OCI-LY7 (cell line): ENCODE results near the gene MSH3. TPM values are rescaled to one million over a fixed set of nuclear protein-coding genes. Genes with fewer than 3 reads are reported as not detected.

Experiments
- BruUV-seq: library from RNA; stranded (reverse); fragments of 400-500 nt; replicated peaks from 2 replicates; lab custom pipeline; 2021; lab: Mats Ljungman, UMichigan
- CTCF ChIA-PET: fragments of 300-600 bp; sonication (Branson Sonifier 250); formaldehyde crosslinking; loops from one replicate; lab custom pipeline; 2022; ENCODE audit warnings: antibody characterized with exemption; ENCODE audit not compliant: unreplicated experiment; lab: Charles Lee
- POLR2A ChIA-PET: fragments of 300-600 bp; sonication (Branson Sonifier 250); formaldehyde crosslinking; loops from one replicate; lab custom pipeline; 2022; ENCODE audit warnings: antibody characterized with exemption; lab: Charles Lee
- DNase-seq: peaks from one replicate; pipeline ENCODE4 v3.0.0-alpha.2; 2015; ENCODE audit warnings: low spot score
- H2AFZ ChIP-seq: fragments of 200-600 bp; sonication (generic), shearing (Covaris generic); 2 replicates; pipeline ENCODE4 v1.6.1; 2014; ENCODE audit warnings: mild to moderate bottlenecking, antibody characterized with exemption, low read length, moderate library complexity
- H3K27ac ChIP-seq: fragments of 200-600 bp; sonication (generic); 2 replicates; pipeline ENCODE4 v1.5.1; 2014; ENCODE audit warnings: mixed run types, low read depth, mild to moderate bottlenecking, moderate library complexity, low read length, inconsistent platforms; ENCODE audit not compliant: poor library complexity, severe bottlenecking
- H3K36me3 ChIP-seq: fragments of 200-600 bp; sonication (generic); 2 replicates; pipeline ENCODE4 v1.6.1; 2014; ENCODE audit warnings: mild to moderate bottlenecking, antibody characterized with exemption, low read length, moderate library complexity, mixed read lengths; ENCODE audit not compliant: insufficient read depth
- H3K4me1 ChIP-seq: fragments of 200-600 bp; sonication (generic); 2 replicates; pipeline ENCODE4 v1.5.1; 2014; ENCODE audit warnings: mild to moderate bottlenecking, low read length; ENCODE audit not compliant: insufficient read depth, poor library complexity, severe bottlenecking
- H3K4me2 ChIP-seq: fragments of 200-600 bp; sonication (generic); 2 replicates; pipeline ENCODE4 v1.6.1; 2014; ENCODE audit warnings: mild to moderate bottlenecking, low read length
- H3K4me3 ChIP-seq: fragments of 200-600 bp; sonication (generic); 2 replicates; pipeline ENCODE4 v1.5.1; 2014; ENCODE audit warnings: mild to moderate bottlenecking, low read depth, low read length; ENCODE audit not compliant: poor library complexity, severe bottlenecking
- H3K79me2 ChIP-seq: fragments of 200-600 bp; sonication (generic); 2 replicates; pipeline ENCODE4 v1.6.1; 2016; ENCODE audit warnings: low read depth, mild to moderate bottlenecking, low read length, moderate library complexity, mixed read lengths; ENCODE audit not compliant: insufficient read depth
- H3K9me2 ChIP-seq: fragments of 200-600 bp; sonication (generic); 2 replicates; pipeline ENCODE4 v1.6.1; 2016; ENCODE audit warnings: mild to moderate bottlenecking, low read length, mixed read lengths; ENCODE audit not compliant: insufficient read depth
- H3K9me3 ChIP-seq: fragments of 200-600 bp; sonication (generic); 2 replicates; pipeline ENCODE4 v1.6.1; 2014; ENCODE audit warnings: mild to moderate bottlenecking, mixed run types, low read length, mixed read lengths
- H4K20me1 ChIP-seq: fragments of 200-600 bp; sonication (generic); 2 replicates; pipeline ENCODE4 v1.6.1; 2014; ENCODE audit warnings: mild to moderate bottlenecking, antibody characterized with exemption, low read length, moderate library complexity, mixed read lengths; ENCODE audit not compliant: insufficient read depth
- CTCF ChIP-seq: fragments of 200-600 bp; sonication (generic); conservative IDR thresholded peaks from 2 replicates; pipeline ENCODE4 v1.5.1; 2014; ENCODE audit warnings: mild to moderate bottlenecking, antibody characterized with exemption, low read length, moderate library complexity, mixed read lengths
- EZH2phosphoT487 ChIP-seq: fragments of 200-600 bp; sonication (generic); IDR thresholded peaks from 2 replicates; pipeline ENCODE4 v1.6.1; 2018; ENCODE audit warnings: low read depth, borderline replicate concordance, mild to moderate bottlenecking, mixed run types, antibody characterized with exemption, low read length, moderate library complexity, mixed read lengths
- intact Hi-C: fragments of 100-400 bp; cut with micrococcal nuclease; formaldehyde crosslinking; loops from one replicate; pipeline ENCODE4 v1.10.0; 2022; ENCODE audit not compliant: unreplicated experiment
- total RNA-seq, 2 experiments: library from RNA; depleted of rRNA in 1 of 2; stranded (reverse); fragments of >200 nt in 1 of 2; shearing (Covaris generic) in 1 of 2; gene quantifications; 2 replicates each; pipeline ENCODE4 v1.2.3, GENCODE V29; 2014 to 2022

Gene MSH3
- total RNA-seq, 2 experiments from 2014 or later, result 15.4 to 28.3 TPM

GRCh38 chr5:80631278-80632259 lies 22.9 kb upstream of the MSH3 start:
- Histone ChIP-seq H3K4me1 (peaks cover 9% of the 10 kb centered on the region), H3K4me3 (no peak overlapping the region), H3K79me2 (0 out of 2 replicates have a peak, but pooled peaks cover 8% of the 10 kb centered on the region), H3K9me2 (no peaks in the 10 kb centered on the region), H3K9me3 (no peaks in the 10 kb centered on the region), H2AFZ (no peak overlapping the region), H4K20me1 (no peaks in the 10 kb centered on the region), H3K27ac (no peak overlapping the region), H3K36me3 (peaks cover 77% of the 10 kb centered on the region), H3K4me2 (no peak overlapping the region)
- intact Hi-C loops, result no loop called here
- no peak for DNase-seq
- no peak for TF ChIP-seq EZH2phosphoT487
- TF ChIP-seq CTCF, result no peak
- no TSS peak for BruUV-seq
- ChIA-PET POLR2A (no interaction called here), CTCF (no interaction called here)

GRCh38 chr5:80632700-80633099 lies 21.8 kb upstream of the MSH3 start:
- no peak overlapping the region for H3K4me3 ChIP-seq
- CTCF ChIA-PET, result no interaction called here
- no peak overlapping the region for H2AFZ ChIP-seq
- BruUV-seq, result no TSS peak
- H3K9me3 ChIP-seq, result no peaks in the 10 kb centered on the region
- H3K4me2 ChIP-seq, result no peak overlapping the region
- H3K27ac ChIP-seq, result no peak overlapping the region
- intact Hi-C loops, result no loop called here
- peaks cover 9% of the 10 kb centered on the region for H3K4me1 ChIP-seq
- H3K9me2 ChIP-seq, result no peaks in the 10 kb centered on the region
- POLR2A ChIA-PET, result no interaction called here
- DNase-seq, result no peak
- H3K79me2 ChIP-seq, result peaks cover 8% of the 10 kb centered on the region; the same call in 1 of the 2 replicates
- no peaks in the 10 kb centered on the region for H4K20me1 ChIP-seq
- no peak for TF ChIP-seq CTCF
- TF ChIP-seq EZH2phosphoT487, result no peak
- peaks cover 88% of the 10 kb centered on the region for H3K36me3 ChIP-seq

GRCh38 chr5:80634193-80634592 lies 20.3 kb upstream of the MSH3 start:
- Histone ChIP-seq H3K27ac (no peak overlapping the region), H3K4me3 (no peak overlapping the region), H4K20me1 (no peaks in the 10 kb centered on the region), H2AFZ (no peak overlapping the region), H3K79me2 (peaks cover 15% of the 10 kb centered on the region; the same call in 1 of the 2 replicates), H3K9me2 (no peaks in the 10 kb centered on the region), H3K36me3 (peaks cover 100% of the 10 kb centered on the region), H3K4me1 (peaks cover 9% of the 10 kb centered on the region), H3K4me2 (no peak overlapping the region), H3K9me3 (no peaks in the 10 kb centered on the region)
- intact Hi-C loops, result no loop called here
- DNase-seq, result no peak
- no peak for TF ChIP-seq CTCF
- no peak for TF ChIP-seq EZH2phosphoT487
- ChIA-PET CTCF (no interaction called here), POLR2A (no interaction called here)
- no TSS peak for BruUV-seq
